Measurements from ENCODE around the gene ARAP3. TPM values are rescaled to one million over a fixed set of nuclear protein-coding genes. Genes with fewer than 3 reads are reported as not detected.

Gene ARAP3
- total and polyA plus RNA-seq, 4 donors = 15.7 to 26.6 (median 19.7) TPM

- peak; percentile 57 to 59 (median 57) for DNase-seq
- Histone ChIP-seq H3K9ac (ENCODE audit: insufficient read depth in 1 of 2, low read length in 2 of 2) (peak overlapping the region; percentile 7 to 35), H3K4me3 (peak overlapping the region; percentile 81), H3K27ac (ENCODE audit: low read depth in 1 of 2, low read length in 1 of 2) (peak overlapping the region; percentile 97 to 98), H3K36me3 (ENCODE audit: control insufficient read depth in 4 of 4, insufficient read depth in 4 of 4, low read length in 4 of 4) (peaks cover 9 to 11% (median 10%) of the 10 kb centered on the region in 4 donors), H3K9me3 (ENCODE audit: control insufficient read depth in 4 of 4, insufficient read depth in 3 of 4, low read length in 3 of 4) (no peaks in the 10 kb centered on the region), H3K27me3 (ENCODE audit: control insufficient read depth in 3 of 3, insufficient read depth in 3 of 3, low read length in 2 of 3) (no peaks in the 10 kb centered on the region), H3K4me1 (ENCODE audit: control insufficient read depth in 5 of 5, insufficient read depth in 5 of 5, low read length in 5 of 5) (peaks cover 0 to 17% (median 10%) of the 10 kb centered on the region in 5 donors)
- 1% methylated on average over 33 to 36 of the region's 36 CpGs for WGBS, 2 donors
- TF ChIP-seq CTCF (IDR thresholded peaks at IDR 0.05; ENCODE audit: control extremely low read depth, extremely low read depth) = no peak
- peak; percentile 22 for ATAC-seq (ENCODE audit: insufficient read depth, low FRiP score)
These were observed 63.8 kb downstream of the ARAP3 start for GRCh38 chr5:141618030-141618803.

GRCh38 chr5:141617682-141618029 lies 64.4 kb downstream of the ARAP3 start:
- Histone ChIP-seq H3K27ac (ENCODE audit: low read depth in 1 of 2, low read length in 1 of 2) (peak overlapping the region; percentile 97 to 98), H3K27me3 (ENCODE audit: control insufficient read depth in 3 of 3, insufficient read depth in 3 of 3, low read length in 2 of 3) (no peaks in the 10 kb centered on the region), H3K9ac (ENCODE audit: insufficient read depth in 1 of 2, low read length in 2 of 2) (peak overlapping the region in 1 of 2 donors; percentile 7), H3K4me1 (ENCODE audit: control insufficient read depth in 5 of 5, insufficient read depth in 5 of 5, low read length in 5 of 5) (peaks cover 0 to 17% (median 11%) of the 10 kb centered on the region in 5 donors), H3K4me3 (peak overlapping the region; percentile 81), H3K36me3 (ENCODE audit: control insufficient read depth in 4 of 4, insufficient read depth in 4 of 4, low read length in 4 of 4) (peaks cover 6 to 11% (median 10%) of the 10 kb centered on the region in 4 donors), H3K9me3 (ENCODE audit: control insufficient read depth in 4 of 4, insufficient read depth in 3 of 4, low read length in 3 of 4) (no peaks in the 10 kb centered on the region)
- WGBS, 2 donors = 5 to 7% methylated on average over 9 of the region's 9 CpGs
- TF ChIP-seq CTCF (IDR thresholded peaks at IDR 0.05; ENCODE audit: control extremely low read depth, extremely low read depth) = no peak
- no peak for ATAC-seq (ENCODE audit: insufficient read depth, low FRiP score)
- DNase-seq = peak in 2 of 3 donors; percentile 25 to 40

GRCh38 chr5:141617128-141617527 lies 64.9 kb downstream of the ARAP3 start:
- Histone ChIP-seq H3K9ac (ENCODE audit: insufficient read depth in 1 of 2, low read length in 2 of 2) (no peak overlapping the region), H3K4me3 (no peak overlapping the region), H3K36me3 (ENCODE audit: control insufficient read depth in 4 of 4, insufficient read depth in 4 of 4, low read length in 4 of 4) (peaks cover 6 to 11% (median 9%) of the 10 kb centered on the region in 4 donors), H3K9me3 (ENCODE audit: control insufficient read depth in 4 of 4, insufficient read depth in 3 of 4, low read length in 3 of 4) (no peaks in the 10 kb centered on the region), H3K27ac (ENCODE audit: low read depth in 1 of 2, low read length in 1 of 2) (peak overlapping the region in 1 of 2 donors; percentile 98), H3K4me1 (ENCODE audit: control insufficient read depth in 5 of 5, insufficient read depth in 5 of 5, low read length in 5 of 5) (peaks cover 0 to 18% (median 11%) of the 10 kb centered on the region in 5 donors), H3K27me3 (ENCODE audit: control insufficient read depth in 3 of 3, insufficient read depth in 3 of 3, low read length in 2 of 3) (no peaks in the 10 kb centered on the region)
- TF ChIP-seq CTCF (IDR thresholded peaks at IDR 0.05; ENCODE audit: control extremely low read depth, extremely low read depth) = no peak
- peak in 1 of 3 donors; percentile 3 for DNase-seq
- 27 to 43% methylated on average over 2 of the region's 2 CpGs for WGBS, 2 donors
- no peak for ATAC-seq (ENCODE audit: insufficient read depth, low FRiP score)

Data from lung (tissue), 12 donors.